ENCODE results near the gene SRGAP2C.
"Not testable (repeated sequence)": the region's sequence is repeated elsewhere in the genome, so short reads cannot be mapped to it uniquely, and the experiment has no call there.

SRGAP2C gene

GRCh38 chr1:121419050-121419615, 234.4 kb downstream of the SRGAP2C start:
- not testable (repeated sequence) for DNase-seq (ENCODE audit: low read depth in 2 of 2)

- not testable (repeated sequence) for DNase-seq (ENCODE audit: low read depth in 2 of 2)
Measured at GRCh38 chr1:121421490-121421889, 236.7 kb downstream of the SRGAP2C start.

- not testable (repeated sequence) for DNase-seq (ENCODE audit: low read depth in 2 of 2)
Measured at GRCh38 chr1:121423956-121424355, 239.2 kb downstream of the SRGAP2C start.

- not testable (repeated sequence) for DNase-seq (ENCODE audit: low read depth in 2 of 2)
Measured at GRCh38 chr1:121433517-121433916, 248.7 kb downstream of the SRGAP2C start.

- not testable (repeated sequence) for DNase-seq (ENCODE audit: low read depth in 2 of 2)
Measured at GRCh38 chr1:121438862-121439261, 254.1 kb downstream of the SRGAP2C start.

GRCh38 chr1:121440993-121441392, 256.2 kb downstream of the SRGAP2C start:
- DNase-seq (ENCODE audit: low read depth in 2 of 2) = no peak

Data from stimulated activated CD4-positive, alpha-beta T cell treated with anti-CD3 and anti-CD28 coated beads, Interleukin-1b, Interleukin-23, amount 100 ng/mL, for 4 hours (primary cell).